ENCODE measurements around the gene ACOXL. TPM values are rescaled to one million over a fixed set of nuclear protein-coding genes. Genes with fewer than 3 reads are reported as not detected.

ACOXL gene
- total RNA-seq, 3 donors from 2014 or later (not counting 1 experiment from before 2014, with no cell fraction given): not detected

DNA sequence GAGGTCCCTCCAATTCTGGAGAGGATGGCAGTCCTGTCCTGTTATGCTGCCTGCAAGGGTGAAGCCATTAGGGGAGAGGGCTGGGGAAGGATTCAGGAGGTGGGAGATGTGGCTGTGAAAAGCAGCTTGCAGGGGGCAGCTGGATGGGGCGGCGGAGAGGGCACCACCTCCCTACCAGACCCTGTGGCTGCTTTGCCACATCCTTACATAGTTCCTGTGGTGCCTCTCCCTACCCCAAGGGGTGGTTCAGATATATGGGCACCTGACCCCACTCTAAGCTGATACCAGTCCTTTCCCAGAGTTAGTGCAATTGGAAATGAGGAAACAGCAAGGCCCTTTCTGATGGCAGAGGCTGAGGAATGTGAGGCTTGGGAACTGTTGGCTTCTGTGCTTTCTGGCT lies 6.1 kb upstream of the ACOXL start:
- H3K27me3 ChIP-seq (ENCODE audit: control insufficient read depth, insufficient read depth, low read length): no peaks in the 10 kb centered on the region

DNA sequence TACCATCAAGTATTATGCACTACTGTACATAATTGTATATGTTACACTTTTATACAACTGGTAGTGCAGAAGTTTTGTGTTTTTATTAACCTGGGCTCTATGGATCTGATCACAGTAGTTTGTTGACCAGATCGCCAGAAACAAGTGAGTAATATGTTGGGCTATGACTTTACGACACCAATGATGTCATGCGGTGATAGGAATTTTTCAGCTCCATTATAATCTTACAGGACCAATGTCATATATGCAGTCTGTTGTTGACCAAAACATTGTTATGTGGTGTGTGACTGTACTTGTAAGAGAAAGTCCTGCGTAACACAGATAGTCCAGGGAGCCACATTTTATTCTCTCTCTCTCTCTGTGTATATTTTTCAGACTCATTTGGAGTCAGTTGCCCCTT lies 4.5 kb upstream of the ACOXL start:
- WGBS (ENCODE audit: insufficient coverage): 78% methylated on average over 1 of the region's 4 CpGs
- TF ChIP-seq, protein P1, sequence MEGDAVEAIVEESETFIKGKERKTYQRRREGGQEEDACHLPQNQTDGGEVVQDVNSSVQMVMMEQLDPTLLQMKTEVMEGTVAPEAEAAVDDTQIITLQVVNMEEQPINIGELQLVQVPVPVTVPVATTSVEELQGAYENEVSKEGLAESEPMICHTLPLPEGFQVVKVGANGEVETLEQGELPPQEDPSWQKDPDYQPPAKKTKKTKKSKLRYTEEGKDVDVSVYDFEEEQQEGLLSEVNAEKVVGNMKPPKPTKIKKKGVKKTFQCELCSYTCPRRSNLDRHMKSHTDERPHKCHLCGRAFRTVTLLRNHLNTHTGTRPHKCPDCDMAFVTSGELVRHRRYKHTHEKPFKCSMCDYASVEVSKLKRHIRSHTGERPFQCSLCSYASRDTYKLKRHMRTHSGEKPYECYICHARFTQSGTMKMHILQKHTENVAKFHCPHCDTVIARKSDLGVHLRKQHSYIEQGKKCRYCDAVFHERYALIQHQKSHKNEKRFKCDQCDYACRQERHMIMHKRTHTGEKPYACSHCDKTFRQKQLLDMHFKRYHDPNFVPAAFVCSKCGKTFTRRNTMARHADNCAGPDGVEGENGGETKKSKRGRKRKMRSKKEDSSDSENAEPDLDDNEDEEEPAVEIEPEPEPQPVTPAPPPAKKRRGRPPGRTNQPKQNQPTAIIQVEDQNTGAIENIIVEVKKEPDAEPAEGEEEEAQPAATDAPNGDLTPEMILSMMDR (IDR thresholded peaks at IDR 0.05): no peak
- H3K27ac Mint-ChIP-seq: no peak overlapping the region
- no peak overlapping the region for H3K4me3 Mint-ChIP-seq
- intact Hi-C loops (cut with micrococcal nuclease): no loop called here
- H3K4me1 Mint-ChIP-seq: peaks cover 4 to 5% of the 10 kb centered on the region in 2 donors
- H3K9me3 ChIP-seq (ENCODE audit: control insufficient read depth, insufficient read depth, low read length): no peaks in the 10 kb centered on the region
- no peak overlapping the region for H3K4me3 ChIP-seq (ENCODE audit: low read length)
- H3K36me3 Mint-ChIP-seq: no peaks in the 10 kb centered on the region
- DNase-seq (no peak), ATAC-seq (no peak)
- H3K4me1 ChIP-seq (ENCODE audit: control insufficient read depth, insufficient read depth, low read length): peaks cover 8% of the 10 kb centered on the region
- no peaks in the 10 kb centered on the region for H3K36me3 ChIP-seq (ENCODE audit: control insufficient read depth, insufficient read depth, low read length)
- H3K27me3 Mint-ChIP-seq (ENCODE audit: low read depth in 2 of 2): peaks cover 27 to 33% of the 10 kb centered on the region in 2 donors
- H3K27me3 ChIP-seq (ENCODE audit: control insufficient read depth, insufficient read depth, low read length): peaks cover 12% of the 10 kb centered on the region
- no peak overlapping the region for H3K27ac ChIP-seq (ENCODE audit: low read length)
- H3K9me3 Mint-ChIP-seq: no peaks in the 10 kb centered on the region

More for the DNA sequence above, 6.1 kb upstream of the ACOXL start:
- Mint-ChIP-seq H3K27me3 (ENCODE audit: low read depth in 2 of 2) (peaks cover 18 to 22% of the 10 kb centered on the region in 2 donors), H3K9me3 (no peaks in the 10 kb centered on the region), H3K4me3 (no peak overlapping the region), H3K27ac (no peak overlapping the region), H3K4me1 (no peaks in the 10 kb centered on the region), H3K36me3 (no peaks in the 10 kb centered on the region)
- DNase-seq (no peak), ATAC-seq (no peak)
- H3K36me3 ChIP-seq (ENCODE audit: control insufficient read depth, insufficient read depth, low read length): no peaks in the 10 kb centered on the region
- intact Hi-C loops (cut with micrococcal nuclease): no loop called here
- no peaks in the 10 kb centered on the region for H3K9me3 ChIP-seq (ENCODE audit: control insufficient read depth, insufficient read depth, low read length)
- no peak overlapping the region for H3K27ac ChIP-seq (ENCODE audit: low read length)
- 32% methylated on average over 2 of the region's 2 CpGs for WGBS (ENCODE audit: insufficient coverage)
- TF ChIP-seq, protein P1 (IDR thresholded peaks at IDR 0.05): no peak
- H3K4me3 ChIP-seq (ENCODE audit: low read length): no peak overlapping the region
- H3K4me1 ChIP-seq (ENCODE audit: control insufficient read depth, insufficient read depth, low read length): no peaks in the 10 kb centered on the region

DNA sequence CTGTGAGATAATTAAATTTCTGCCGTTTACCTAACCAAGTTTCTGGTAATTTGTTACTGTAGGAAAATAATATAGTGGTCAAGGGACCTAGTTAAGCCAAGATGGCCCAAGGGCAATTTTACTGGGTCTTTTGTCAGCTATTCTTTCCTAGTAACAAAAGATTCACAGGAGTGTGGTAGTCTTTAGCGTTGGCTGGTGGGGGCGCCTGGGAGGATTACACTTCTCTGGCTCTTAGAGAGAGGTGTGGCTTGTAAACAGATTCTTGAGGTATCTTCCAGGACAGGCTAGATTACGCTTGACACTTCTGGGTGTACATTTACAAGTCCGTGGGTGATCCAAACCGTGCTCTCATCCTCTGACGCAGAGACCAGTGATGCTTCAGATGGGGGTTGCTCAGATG lies 3.3 kb upstream of the ACOXL start:
- no peaks in the 10 kb centered on the region for H3K9me3 ChIP-seq (ENCODE audit: control insufficient read depth, insufficient read depth, low read length)
- peaks cover 13% of the 10 kb centered on the region for H3K4me1 ChIP-seq (ENCODE audit: control insufficient read depth, insufficient read depth, low read length)
- DNase-seq (no peak), ATAC-seq (no peak)
- Mint-ChIP-seq H3K36me3 (no peaks in the 10 kb centered on the region), H3K4me1 (peaks cover 4 to 12% of the 10 kb centered on the region in 2 donors), H3K27ac (no peak overlapping the region), H3K4me3 (no peak overlapping the region), H3K27me3 (ENCODE audit: low read depth in 2 of 2) (peaks cover 36 to 39% of the 10 kb centered on the region in 2 donors), H3K9me3 (no peaks in the 10 kb centered on the region)
- H3K27ac ChIP-seq (ENCODE audit: low read length): no peak overlapping the region
- H3K27me3 ChIP-seq (ENCODE audit: control insufficient read depth, insufficient read depth, low read length): peaks cover 18% of the 10 kb centered on the region
- no peaks in the 10 kb centered on the region for H3K36me3 ChIP-seq (ENCODE audit: control insufficient read depth, insufficient read depth, low read length)
- TF ChIP-seq, protein P1 (IDR thresholded peaks at IDR 0.05): no peak
- intact Hi-C loops (cut with micrococcal nuclease): no loop called here
- 94% methylated on average over 7 of the region's 7 CpGs for WGBS (ENCODE audit: insufficient coverage)
- no peak overlapping the region for H3K4me3 ChIP-seq (ENCODE audit: low read length)

DNA sequence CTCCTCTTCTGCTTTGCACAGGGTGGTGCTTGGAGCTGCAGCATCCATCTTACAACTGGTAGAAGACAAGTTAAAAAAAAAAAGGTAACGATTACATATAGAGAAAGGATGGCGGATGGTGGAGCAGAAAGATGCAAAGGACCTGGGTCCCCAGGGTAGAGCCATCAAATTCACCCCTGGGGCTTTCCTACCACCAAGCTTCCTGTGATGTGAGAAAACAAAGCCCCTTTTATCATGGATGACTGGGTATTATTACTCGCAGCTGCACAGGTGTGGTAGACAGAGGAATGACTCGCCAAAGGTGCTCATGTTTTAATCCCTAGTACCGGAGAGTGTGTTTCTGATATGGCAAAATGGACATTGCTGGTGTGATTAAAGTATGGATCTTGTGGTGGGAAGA lies 1.3 kb upstream of the ACOXL start:
- H3K27ac ChIP-seq (ENCODE audit: low read length): no peak overlapping the region
- no peak for ATAC-seq
- no peaks in the 10 kb centered on the region for H3K36me3 Mint-ChIP-seq
- no peaks in the 10 kb centered on the region for H3K36me3 ChIP-seq (ENCODE audit: control insufficient read depth, insufficient read depth, low read length)
- H3K4me1 ChIP-seq (ENCODE audit: control insufficient read depth, insufficient read depth, low read length): peaks cover 13% of the 10 kb centered on the region
- peaks cover 4 to 12% of the 10 kb centered on the region in 2 donors for H3K4me1 Mint-ChIP-seq
- no peak for DNase-seq
- intact Hi-C loops (cut with micrococcal nuclease): no loop called here
- H3K27ac Mint-ChIP-seq: no peak overlapping the region
- TF ChIP-seq, protein P1 (IDR thresholded peaks at IDR 0.05): no peak
- H3K27me3 ChIP-seq (ENCODE audit: control insufficient read depth, insufficient read depth, low read length): peaks cover 22% of the 10 kb centered on the region
- no peaks in the 10 kb centered on the region for H3K9me3 Mint-ChIP-seq
- H3K4me3 ChIP-seq (ENCODE audit: low read length): no peak overlapping the region
- 89% methylated on average over 5 of the region's 5 CpGs for WGBS (ENCODE audit: insufficient coverage)
- H3K27me3 Mint-ChIP-seq (ENCODE audit: low read depth in 2 of 2): peaks cover 53 to 54% of the 10 kb centered on the region in 2 donors
- H3K4me3 Mint-ChIP-seq: peak overlapping the region; percentile 29
- H3K9me3 ChIP-seq (ENCODE audit: control insufficient read depth, insufficient read depth, low read length): no peaks in the 10 kb centered on the region

All from natural killer cell (primary cell).